Neural progenitor cell (in vitro differentiated cells): Measurements from ENCODE around the gene SMLR1. TPM values are rescaled to one million over a fixed set of nuclear protein-coding genes. Genes with fewer than 3 reads are reported as not detected.

Experiments
- DNase-seq: peaks from one replicate; pipeline ENCODE4 v3.0.0-alpha.2; 2016; ENCODE audit warnings: low spot score
- H2AFZ ChIP-seq: fragments of 200-600 bp; sonication (generic); replicated peaks from 2 replicates; pipeline ENCODE4 v1.6.1; 2016; ENCODE audit warnings: antibody characterized with exemption
- H3F3A ChIP-seq: fragments of 200-600 bp; sonication (generic); 2 replicates; pipeline ENCODE4 v1.6.1; 2016; ENCODE audit warnings: antibody characterized with exemption, low read depth
- H3K27ac ChIP-seq: fragments of 200-600 bp; sonication (generic); 2 replicates; pipeline ENCODE4 v1.5.1; 2016; ENCODE audit warnings: mild to moderate bottlenecking
- H3K27me3 ChIP-seq: fragments of 200-600 bp; sonication (generic); 2 replicates; pipeline ENCODE4 v1.6.1; 2016; ENCODE audit warnings: mild to moderate bottlenecking, moderate library complexity
- H3K36me3 ChIP-seq: fragments of 200-600 bp; sonication (generic); 2 replicates; pipeline ENCODE4 v1.5.1; 2016
- H3K4me1 ChIP-seq: fragments of 200-600 bp; sonication (generic); 2 replicates; pipeline ENCODE4 v1.6.1; 2016; ENCODE audit warnings: mixed run types
- H3K4me2 ChIP-seq: fragments of 200-600 bp; sonication (generic); 2 replicates; pipeline ENCODE4 v1.6.1; 2016
- H3K4me3 ChIP-seq: fragments of 200-600 bp; sonication (generic); 2 replicates; pipeline ENCODE4 v1.5.1; 2016
- H3K79me2 ChIP-seq: fragments of 200-600 bp; sonication (generic); 2 replicates; pipeline ENCODE4 v1.6.1; 2016; ENCODE audit warnings: low read depth
- H3K9ac ChIP-seq: fragments of 200-600 bp; sonication (generic); 2 replicates; pipeline ENCODE4 v1.6.1; 2016
- H3K9me3 ChIP-seq: fragments of 200-600 bp; sonication (generic); 2 replicates; pipeline ENCODE4 v1.5.1; 2016; ENCODE audit warnings: low read depth
- H4K20me1 ChIP-seq: fragments of 200-600 bp; sonication (generic); 2 replicates; pipeline ENCODE4 v1.6.1; 2016; ENCODE audit warnings: low read depth
- H3K27ac Mint-ChIP-seq: 3 replicates; pipeline ENCODE4 v1.8.0; 2021; ENCODE audit warnings: mixed read lengths
- H3K27me3 Mint-ChIP-seq: 2 replicates; pipeline ENCODE4 v1.8.0; 2022; ENCODE audit warnings: low read depth, mild to moderate bottlenecking, inconsistent platforms, moderate library complexity, mixed read lengths; ENCODE audit not compliant: insufficient read depth
- H3K36me3 Mint-ChIP-seq: 3 replicates; pipeline ENCODE4 v1.8.0; 2021; ENCODE audit warnings: mixed read lengths
- H3K4me1 Mint-ChIP-seq: 3 replicates; pipeline ENCODE4 v1.8.0; 2021; ENCODE audit warnings: mixed read lengths
- H3K4me3 Mint-ChIP-seq: 3 replicates; pipeline ENCODE4 v1.8.0; 2021; ENCODE audit warnings: mild to moderate bottlenecking, moderate library complexity, mixed read lengths
- H3K9me3 Mint-ChIP-seq: 3 replicates; pipeline ENCODE4 v1.8.0; 2020; ENCODE audit warnings: mixed read lengths
- EZH2 ChIP-seq: fragments of 200-600 bp; sonication (generic); IDR thresholded peaks from 2 replicates; pipeline ENCODE4 v1.6.1; 2017; ENCODE audit warnings: antibody characterized with exemption, mild to moderate bottlenecking, moderate library complexity
- EZH2phosphoT487 ChIP-seq: fragments of 200-600 bp; sonication (generic); IDR thresholded peaks from 2 replicates; pipeline ENCODE4 v1.6.1; 2017; ENCODE audit warnings: antibody characterized with exemption
- total RNA-seq: library from RNA; depleted of rRNA; stranded (reverse); fragments of >200 nt; gene quantifications from 2 replicates; pipeline ENCODE4 v1.2.3, GENCODE V29; 2015; ENCODE audit warnings: low replicate concordance
- TF ChIP-seq, protein P1 (sequence below): fragments of 200-600 bp; sonication (generic); IDR thresholded peaks from 2 replicates; pipeline ENCODE4 v1.5.1; 2017; ENCODE audit warnings: antibody characterized with exemption, mild to moderate bottlenecking

The SMLR1 gene
- total RNA-seq, 1 donor from 2014 or later: not detected

- Mint-ChIP-seq H3K36me3 (peaks cover 15% of the 10 kb centered on the region), H3K4me1 (peaks cover 21% of the 10 kb centered on the region), H3K27ac (no peak overlapping the region), H3K4me3 (no peak overlapping the region), H3K9me3 (no peaks in the 10 kb centered on the region), H3K27me3 (no peaks in the 10 kb centered on the region)
- H3F3A ChIP-seq: no peaks in the 10 kb centered on the region
- H3K4me2 ChIP-seq: no peak overlapping the region
- H3K4me1 ChIP-seq: peaks cover 5% of the 10 kb centered on the region
- H3K27ac ChIP-seq: no peak overlapping the region
- H3K27me3 ChIP-seq: no peaks in the 10 kb centered on the region
- H2AFZ ChIP-seq: no peak overlapping the region
- no peaks in the 10 kb centered on the region for H3K9me3 ChIP-seq
- no peak overlapping the region for H3K9ac ChIP-seq
- no peak overlapping the region for H3K4me3 ChIP-seq
- H3K36me3 ChIP-seq: no peaks in the 10 kb centered on the region
- TF ChIP-seq, protein P1, sequence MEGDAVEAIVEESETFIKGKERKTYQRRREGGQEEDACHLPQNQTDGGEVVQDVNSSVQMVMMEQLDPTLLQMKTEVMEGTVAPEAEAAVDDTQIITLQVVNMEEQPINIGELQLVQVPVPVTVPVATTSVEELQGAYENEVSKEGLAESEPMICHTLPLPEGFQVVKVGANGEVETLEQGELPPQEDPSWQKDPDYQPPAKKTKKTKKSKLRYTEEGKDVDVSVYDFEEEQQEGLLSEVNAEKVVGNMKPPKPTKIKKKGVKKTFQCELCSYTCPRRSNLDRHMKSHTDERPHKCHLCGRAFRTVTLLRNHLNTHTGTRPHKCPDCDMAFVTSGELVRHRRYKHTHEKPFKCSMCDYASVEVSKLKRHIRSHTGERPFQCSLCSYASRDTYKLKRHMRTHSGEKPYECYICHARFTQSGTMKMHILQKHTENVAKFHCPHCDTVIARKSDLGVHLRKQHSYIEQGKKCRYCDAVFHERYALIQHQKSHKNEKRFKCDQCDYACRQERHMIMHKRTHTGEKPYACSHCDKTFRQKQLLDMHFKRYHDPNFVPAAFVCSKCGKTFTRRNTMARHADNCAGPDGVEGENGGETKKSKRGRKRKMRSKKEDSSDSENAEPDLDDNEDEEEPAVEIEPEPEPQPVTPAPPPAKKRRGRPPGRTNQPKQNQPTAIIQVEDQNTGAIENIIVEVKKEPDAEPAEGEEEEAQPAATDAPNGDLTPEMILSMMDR: peak; percentile 96
- TF ChIP-seq EZH2phosphoT487: no peak
- TF ChIP-seq EZH2: no peak
- no peaks in the 10 kb centered on the region for H4K20me1 ChIP-seq
- H3K79me2 ChIP-seq: no peaks in the 10 kb centered on the region
- DNase-seq: peak; percentile 79
Measured at GRCh38 chr6:130872250-130873095, 45.3 kb downstream of the SMLR1 start.

DNA sequence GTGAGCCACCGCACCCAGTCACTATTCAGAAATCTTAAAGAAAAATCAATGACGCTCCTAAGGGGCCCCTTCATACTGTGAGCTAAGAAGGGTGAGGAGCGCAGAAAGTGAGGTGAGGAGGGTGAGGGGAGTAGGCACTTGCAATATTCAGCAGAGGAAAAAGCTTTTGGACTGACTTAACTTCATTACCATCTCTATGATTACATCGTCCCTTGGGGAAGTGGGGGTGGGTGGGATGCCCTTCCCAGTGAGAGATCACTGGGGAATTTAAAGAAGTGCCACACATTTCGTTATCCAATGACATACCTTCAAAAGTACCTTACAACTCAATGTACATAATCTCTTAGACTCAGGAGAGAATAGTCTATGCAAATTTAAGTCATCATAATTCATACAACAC lies 46.5 kb downstream of the SMLR1 start:
- H3K27ac Mint-ChIP-seq: no peak overlapping the region
- H3K27me3 Mint-ChIP-seq: no peaks in the 10 kb centered on the region
- Histone ChIP-seq H2AFZ (no peak overlapping the region), H3K27ac (no peak overlapping the region), H3K4me2 (no peak overlapping the region), H3K4me1 (no peaks in the 10 kb centered on the region), H3K79me2 (no peaks in the 10 kb centered on the region), H3K9ac (no peak overlapping the region), H3F3A (no peaks in the 10 kb centered on the region), H3K27me3 (no peaks in the 10 kb centered on the region), H4K20me1 (no peaks in the 10 kb centered on the region), H3K36me3 (no peaks in the 10 kb centered on the region), H3K4me3 (no peak overlapping the region), H3K9me3 (no peaks in the 10 kb centered on the region)
- H3K4me3 Mint-ChIP-seq: no peak overlapping the region
- peaks cover 18% of the 10 kb centered on the region for H3K4me1 Mint-ChIP-seq
- TF ChIP-seq EZH2phosphoT487: no peak
- TF ChIP-seq, protein P1: no peak
- TF ChIP-seq EZH2: no peak
- H3K36me3 Mint-ChIP-seq: peaks cover 15% of the 10 kb centered on the region
- H3K9me3 Mint-ChIP-seq: no peaks in the 10 kb centered on the region
- no peak for DNase-seq

GRCh38 chr6:130879826-130880225 lies 52.6 kb downstream of the SMLR1 start:
- no peaks in the 10 kb centered on the region for H3F3A ChIP-seq
- H3K4me1 ChIP-seq: no peaks in the 10 kb centered on the region
- no peak overlapping the region for H3K27ac ChIP-seq
- Mint-ChIP-seq H3K9me3 (no peaks in the 10 kb centered on the region), H3K27me3 (no peaks in the 10 kb centered on the region), H3K36me3 (peaks cover 2% of the 10 kb centered on the region), H3K27ac (no peak overlapping the region), H3K4me3 (no peak overlapping the region), H3K4me1 (no peaks in the 10 kb centered on the region)
- no peaks in the 10 kb centered on the region for H4K20me1 ChIP-seq
- no peak overlapping the region for H3K4me3 ChIP-seq
- no peaks in the 10 kb centered on the region for H3K9me3 ChIP-seq
- no peaks in the 10 kb centered on the region for H3K36me3 ChIP-seq
- H3K9ac ChIP-seq: no peak overlapping the region
- H3K27me3 ChIP-seq: no peaks in the 10 kb centered on the region
- H3K79me2 ChIP-seq: no peaks in the 10 kb centered on the region
- no peak for DNase-seq
- H2AFZ ChIP-seq: no peak overlapping the region
- TF ChIP-seq, protein P1: no peak
- TF ChIP-seq EZH2 (no peak), EZH2phosphoT487 (no peak)
- H3K4me2 ChIP-seq: no peak overlapping the region
